HG02840 (cell line): Measurements from ENCODE around the gene ZNF140.

Source experiments
- ATAC-seq: cut with Tn5 transposase; IDR thresholded peaks from one replicate; pipeline ENCODE4 v1.9.1; 2021; ENCODE audit warnings: mild to moderate bottlenecking, moderate library complexity, moderate number of reproducible peaks; ENCODE audit not compliant: unreplicated experiment, low FRiP score

ZNF140 gene

DNA sequence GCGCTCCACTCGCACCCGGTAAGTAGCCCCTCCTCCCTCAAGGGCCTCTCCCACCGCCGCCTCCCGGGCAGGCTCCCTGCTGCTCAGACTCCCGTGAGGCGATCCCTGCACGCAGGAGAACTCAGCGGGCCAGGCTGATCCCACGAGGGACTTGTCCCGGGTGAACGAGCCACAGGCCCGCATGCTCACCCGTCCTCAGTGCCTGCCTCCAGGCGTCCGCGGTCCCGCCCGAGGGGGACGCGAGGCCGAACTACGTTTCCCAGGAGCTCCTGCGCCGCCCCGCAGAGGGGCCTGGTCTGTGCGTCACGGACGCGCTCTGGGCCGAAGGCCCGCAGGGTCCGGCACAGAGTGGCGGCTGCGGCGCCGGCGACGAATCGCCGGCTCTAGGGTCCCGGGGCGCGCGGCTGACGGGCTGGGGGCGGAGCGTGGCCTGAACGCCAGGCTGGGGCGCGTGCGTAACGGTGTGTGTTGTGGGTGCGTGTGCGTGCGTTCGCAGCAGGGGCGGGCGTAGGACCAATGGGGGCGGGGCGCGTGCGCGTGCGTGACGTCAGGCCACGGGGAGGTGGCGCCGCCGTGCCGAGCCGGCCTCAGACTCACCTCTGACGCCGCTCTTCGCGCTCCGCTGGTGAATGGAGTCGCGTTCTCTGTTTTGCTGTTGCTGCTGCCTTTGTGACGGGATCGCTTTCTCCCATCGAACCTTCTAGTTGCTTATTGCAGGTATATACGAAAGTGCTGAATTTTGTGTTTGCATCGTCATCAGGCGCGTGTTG is 49.5 kb downstream of the ZNF140 start, which contains the start of the genes ZNF10 and ZNF891:
TSS of gene ZNF10 (plus strand) at position 590 of the 770 bp plus-strand sequence. CDS start 13,866 bp downstream, outside the sequence.
TSS of gene ZNF891 (minus strand) at position 237 of the 770 bp plus-strand sequence. CDS start 8,356 bp downstream, outside the sequence.
- ATAC-seq, result peak; percentile 94

DNA sequence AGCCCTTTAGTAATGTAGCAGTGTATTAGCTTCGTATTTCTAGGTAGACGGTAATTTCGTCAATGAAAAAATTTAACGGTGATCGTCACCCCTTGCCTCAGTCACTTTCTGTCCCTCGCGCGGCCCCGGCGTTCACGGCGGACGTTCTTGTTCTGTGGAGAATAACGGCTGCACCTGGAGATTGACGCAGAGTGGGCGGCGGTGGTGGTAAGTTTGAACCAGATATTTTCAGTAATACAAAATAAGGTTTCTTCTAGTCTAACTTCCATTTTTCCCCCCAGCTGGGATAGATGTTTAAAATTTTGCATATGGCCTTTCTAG is 50.0 kb downstream of the ZNF140 start:
- ATAC-seq, result no peak

DNA sequence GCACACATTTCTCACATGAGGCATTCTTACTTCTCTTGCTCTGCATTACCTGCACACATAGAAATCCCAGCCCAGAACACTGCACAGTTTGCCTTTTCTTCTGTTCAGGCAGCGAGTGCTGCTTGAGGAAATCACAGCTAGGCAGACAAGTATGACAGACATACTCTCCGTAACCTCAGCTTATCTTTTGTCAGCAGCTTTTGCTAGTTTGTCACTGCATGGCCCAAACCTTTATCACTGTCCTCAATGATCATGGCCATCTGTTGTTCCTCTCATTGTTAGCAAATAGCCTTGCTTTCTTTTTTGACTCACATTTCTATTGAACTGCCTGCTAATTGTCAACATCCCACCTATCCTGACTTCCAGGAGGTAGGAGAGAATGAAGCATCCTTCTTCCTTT is 55.0 kb downstream of the ZNF140 start:
- no peak for ATAC-seq

DNA sequence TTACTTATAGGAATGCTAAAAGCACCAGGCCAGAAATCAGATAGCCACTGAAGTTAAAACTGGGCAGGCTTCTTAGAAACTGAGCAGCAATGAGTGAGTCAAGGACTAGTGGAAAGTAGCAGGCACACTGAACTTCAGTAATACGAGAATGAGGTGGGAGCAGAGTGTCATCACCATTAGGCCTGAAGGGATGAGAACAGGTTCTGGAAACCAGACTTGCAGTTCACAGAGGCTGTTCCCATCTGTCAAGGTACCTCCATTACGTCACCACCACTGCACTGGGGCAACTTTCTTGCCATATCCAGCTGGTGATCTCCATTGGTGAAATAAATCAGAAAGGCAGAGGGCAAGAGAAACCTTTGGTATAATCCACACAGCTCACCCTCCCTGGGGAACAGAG is 65.3 kb downstream of the ZNF140 start:
- ATAC-seq, result no peak

DNA sequence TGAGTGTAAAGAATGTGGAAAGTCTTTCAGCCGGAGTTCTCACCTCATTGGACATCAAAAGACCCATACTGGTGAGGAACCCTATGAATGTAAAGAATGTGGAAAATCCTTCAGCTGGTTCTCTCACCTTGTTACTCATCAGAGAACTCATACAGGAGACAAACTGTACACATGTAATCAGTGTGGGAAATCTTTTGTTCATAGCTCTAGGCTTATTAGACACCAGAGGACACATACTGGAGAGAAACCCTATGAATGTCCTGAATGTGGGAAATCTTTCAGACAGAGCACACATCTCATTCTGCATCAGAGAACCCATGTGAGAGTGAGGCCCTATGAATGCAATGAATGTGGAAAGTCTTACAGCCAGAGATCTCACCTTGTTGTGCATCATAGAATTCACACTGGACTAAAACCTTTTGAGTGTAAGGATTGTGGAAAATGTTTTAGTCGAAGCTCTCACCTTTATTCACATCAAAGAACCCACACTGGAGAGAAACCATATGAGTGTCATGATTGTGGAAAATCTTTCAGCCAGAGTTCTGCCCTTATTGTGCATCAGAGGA is 75.5 kb downstream of the ZNF140 start:
- no peak for ATAC-seq
